Measurements from ENCODE around the gene BANK1.

The BANK1 gene

DNA sequence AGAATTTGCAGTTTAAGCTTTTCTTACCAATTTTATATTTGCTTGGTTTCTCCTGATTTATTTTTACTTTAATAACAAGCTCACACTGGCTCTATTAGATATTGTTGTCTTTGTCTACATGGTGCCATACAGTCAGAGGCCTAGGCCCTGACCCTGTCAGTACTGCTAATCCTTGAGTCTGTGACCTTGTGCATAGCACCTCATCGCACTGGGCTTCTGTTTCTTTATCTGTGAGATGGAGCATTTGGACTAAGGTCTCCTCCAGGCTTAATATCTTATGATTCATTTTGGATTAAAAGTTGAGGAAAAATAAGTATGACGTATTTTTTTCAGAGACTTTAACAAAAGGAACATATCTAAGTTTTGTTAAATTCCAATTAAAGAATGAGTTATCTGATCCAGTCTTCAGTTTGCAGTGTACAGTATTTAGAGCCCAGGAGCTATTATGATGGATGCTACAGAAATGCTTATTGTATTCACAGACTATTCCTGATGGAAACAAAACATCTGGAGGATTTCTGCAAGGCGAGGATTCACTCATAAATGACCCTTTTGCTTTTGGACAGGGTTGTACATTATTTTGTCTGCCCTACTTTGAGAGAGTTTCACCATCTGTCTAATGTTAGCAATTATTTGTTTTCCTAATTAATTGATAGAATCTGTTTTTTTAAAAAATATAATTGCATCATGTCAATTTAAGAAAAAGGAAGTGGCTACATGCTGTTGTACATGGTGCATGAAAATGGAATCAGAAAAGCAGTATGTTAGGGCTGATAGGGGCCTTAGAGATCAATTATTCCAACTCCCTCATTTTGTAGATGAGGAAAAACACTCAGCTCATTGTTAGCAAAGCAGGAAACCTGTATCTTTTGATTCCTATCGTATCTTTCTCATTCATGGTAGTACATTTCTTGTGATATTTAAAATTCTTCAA, 203.6 kb downstream of the BANK1 start:
- DNase-seq (ENCODE audit: insufficient read length, low spot score) (no peak), FAIRE-seq (no peak)
- TF ChIP-seq, protein P1, sequence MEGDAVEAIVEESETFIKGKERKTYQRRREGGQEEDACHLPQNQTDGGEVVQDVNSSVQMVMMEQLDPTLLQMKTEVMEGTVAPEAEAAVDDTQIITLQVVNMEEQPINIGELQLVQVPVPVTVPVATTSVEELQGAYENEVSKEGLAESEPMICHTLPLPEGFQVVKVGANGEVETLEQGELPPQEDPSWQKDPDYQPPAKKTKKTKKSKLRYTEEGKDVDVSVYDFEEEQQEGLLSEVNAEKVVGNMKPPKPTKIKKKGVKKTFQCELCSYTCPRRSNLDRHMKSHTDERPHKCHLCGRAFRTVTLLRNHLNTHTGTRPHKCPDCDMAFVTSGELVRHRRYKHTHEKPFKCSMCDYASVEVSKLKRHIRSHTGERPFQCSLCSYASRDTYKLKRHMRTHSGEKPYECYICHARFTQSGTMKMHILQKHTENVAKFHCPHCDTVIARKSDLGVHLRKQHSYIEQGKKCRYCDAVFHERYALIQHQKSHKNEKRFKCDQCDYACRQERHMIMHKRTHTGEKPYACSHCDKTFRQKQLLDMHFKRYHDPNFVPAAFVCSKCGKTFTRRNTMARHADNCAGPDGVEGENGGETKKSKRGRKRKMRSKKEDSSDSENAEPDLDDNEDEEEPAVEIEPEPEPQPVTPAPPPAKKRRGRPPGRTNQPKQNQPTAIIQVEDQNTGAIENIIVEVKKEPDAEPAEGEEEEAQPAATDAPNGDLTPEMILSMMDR (IDR thresholded peaks at IDR 0.05; ENCODE audit: insufficient read depth, missing control alignments): no peak

DNA sequence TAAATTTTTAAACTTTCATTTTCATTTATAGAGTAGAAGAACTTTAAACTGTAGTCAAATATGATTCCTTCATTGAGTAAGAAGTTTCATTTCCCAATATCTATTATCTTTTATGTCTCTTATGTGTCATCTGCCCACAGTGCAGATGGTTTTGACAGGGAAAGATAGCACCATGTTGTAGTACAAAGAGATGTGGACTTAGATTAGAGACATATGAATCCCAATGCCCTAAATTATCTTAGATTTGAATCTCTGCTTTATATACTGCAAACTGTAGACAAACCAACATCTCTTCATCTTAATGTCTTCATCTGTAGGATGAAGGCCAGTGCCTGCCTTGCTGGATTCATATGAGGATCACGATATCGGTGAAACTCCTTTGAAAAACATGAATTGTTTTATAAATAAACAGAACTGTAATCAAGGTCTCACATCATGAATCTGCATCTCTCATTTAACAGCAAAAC, 217.5 kb downstream of the BANK1 start:
- DNase-seq (ENCODE audit: insufficient read length, low spot score) (no peak), FAIRE-seq (no peak)
- TF ChIP-seq, protein P1 (IDR thresholded peaks at IDR 0.05; ENCODE audit: insufficient read depth, missing control alignments): no peak

DNA sequence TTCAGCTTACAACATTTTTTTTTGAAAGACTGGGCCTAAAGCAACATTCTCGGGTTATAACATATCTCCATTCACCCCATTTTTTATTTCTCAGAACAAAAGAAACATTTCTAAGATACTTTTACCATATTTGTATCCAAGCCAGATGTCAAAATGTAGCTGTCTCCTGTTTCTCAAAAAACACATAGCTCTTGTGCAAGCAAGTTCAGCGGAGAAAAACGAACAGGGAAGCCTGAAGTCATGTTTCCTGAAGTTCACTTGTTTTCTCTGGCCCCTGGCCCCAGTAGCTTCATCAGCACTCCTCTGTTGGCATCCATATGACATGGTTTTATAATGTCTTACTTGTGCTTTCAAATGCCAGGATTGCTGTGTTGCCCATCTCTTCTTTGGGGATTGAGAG, 218.2 kb downstream of the BANK1 start:
- no peak for FAIRE-seq
- TF ChIP-seq, protein P1 (IDR thresholded peaks at IDR 0.05; ENCODE audit: insufficient read depth, missing control alignments): no peak
- DNase-seq (ENCODE audit: insufficient read length, low spot score): no peak

DNA sequence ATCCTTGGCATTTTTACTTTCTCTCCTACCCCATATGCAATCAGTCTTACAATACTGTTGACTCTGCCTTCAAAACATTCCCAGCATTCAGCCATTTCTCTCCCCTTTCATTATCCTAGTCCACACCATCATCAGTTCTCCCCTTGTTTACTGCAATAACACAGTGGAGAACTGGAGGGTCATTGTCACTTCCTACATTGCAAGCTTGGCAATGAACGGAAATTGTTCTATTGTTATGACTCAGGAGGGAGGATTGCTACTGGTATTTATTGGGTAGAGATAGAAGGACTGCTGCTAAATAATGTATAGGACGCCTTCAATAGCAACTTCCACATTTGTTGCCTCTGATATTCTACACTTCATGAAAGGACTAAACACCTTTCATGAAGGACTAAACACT, 231.8 kb downstream of the BANK1 start:
- TF ChIP-seq, protein P1 (IDR thresholded peaks at IDR 0.05; ENCODE audit: insufficient read depth, missing control alignments): no peak
- FAIRE-seq: peak; percentile 44
- DNase-seq (ENCODE audit: insufficient read length, low spot score): no peak

DNA sequence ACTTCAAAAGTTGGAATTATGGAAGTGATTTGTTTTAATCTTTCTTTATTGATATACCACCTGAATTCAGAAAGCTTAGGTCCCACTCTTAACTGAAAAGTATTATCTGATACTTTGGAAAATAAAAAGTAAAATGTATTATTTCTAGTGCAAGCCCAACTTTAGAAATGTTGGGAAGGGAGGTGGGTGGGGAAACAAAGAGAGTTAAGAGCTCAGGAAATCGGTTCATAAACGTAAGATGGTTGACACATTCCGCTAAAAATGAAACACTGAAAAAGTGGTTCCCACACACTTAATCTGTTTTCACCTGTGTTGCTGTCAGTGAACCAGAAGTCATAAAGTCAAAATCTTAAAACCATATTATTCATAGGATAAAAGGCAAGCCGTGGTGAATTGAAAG, 237.4 kb downstream of the BANK1 start:
- FAIRE-seq: no peak
- TF ChIP-seq, protein P1 (IDR thresholded peaks at IDR 0.05; ENCODE audit: insufficient read depth, missing control alignments): no peak
- no peak for DNase-seq (ENCODE audit: insufficient read length, low spot score)

DNA sequence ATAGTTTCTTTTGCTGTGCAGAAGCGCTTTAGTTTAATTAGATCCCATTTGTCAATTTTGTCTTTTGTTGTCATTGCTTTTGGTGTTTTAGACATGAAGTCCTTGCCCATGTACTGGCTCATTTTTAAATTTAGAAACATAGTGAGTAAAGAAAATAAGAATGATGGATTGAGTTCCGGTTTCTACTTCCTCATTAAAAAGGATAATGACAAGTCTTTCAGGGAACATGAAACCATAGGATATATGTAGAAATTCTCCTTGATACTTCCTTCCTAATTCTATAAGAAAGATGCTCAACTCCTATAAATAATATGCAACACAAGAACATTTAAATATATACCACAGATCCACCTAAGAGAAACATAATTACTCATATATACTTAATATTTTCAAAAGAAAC, 240.9 kb downstream of the BANK1 start:
- DNase-seq (ENCODE audit: insufficient read length, low spot score): no peak
- no peak for FAIRE-seq
- TF ChIP-seq, protein P1 (IDR thresholded peaks at IDR 0.05; ENCODE audit: insufficient read depth, missing control alignments): no peak

DNA sequence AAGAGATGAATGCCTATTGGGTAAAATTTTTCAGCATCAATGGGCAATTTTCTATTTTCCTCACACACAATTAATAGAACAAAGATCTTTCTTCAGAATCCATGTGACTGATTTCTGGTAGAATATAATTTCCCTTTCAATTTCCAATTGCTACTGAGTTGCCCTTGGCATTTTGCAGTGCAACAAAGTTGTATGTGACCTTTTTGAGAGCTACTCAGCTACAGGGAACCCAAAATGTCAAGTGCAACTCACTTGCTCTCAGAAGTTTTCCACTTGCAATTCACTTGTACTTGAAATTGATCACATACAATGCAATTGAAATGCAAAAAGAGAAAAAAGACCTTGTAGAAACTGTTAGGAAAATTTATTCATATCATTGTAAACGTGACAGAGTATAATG, 245.5 kb downstream of the BANK1 start:
- TF ChIP-seq, protein P1 (IDR thresholded peaks at IDR 0.05; ENCODE audit: insufficient read depth, missing control alignments): no peak
- FAIRE-seq (no peak), DNase-seq (ENCODE audit: insufficient read length, low spot score) (no peak)
